Stomach (tissue), 4 donors: ENCODE results near the gene GSTM2.

Experiments
- EP300 ChIP-seq: sonication (generic); formaldehyde crosslinking; IDR thresholded peaks from one replicate; pipeline ENCODE4 v1.6.1; 2017; ENCODE audit warnings: antibody characterized with exemption
- TF ChIP-seq, protein P1 (sequence below), 7 experiments: fragments of 450-650 bp in 4 of 7; fragments of 200-600 bp in 3 of 7; sonication (generic) in 3 of 7; IDR thresholded peaks; one replicate each; pipeline ENCODE4 v1.5.1; 2016 to 2019; ENCODE audit warnings: antibody characterized with exemption in 7 of 7, control low read depth in 2 of 7, mild to moderate bottlenecking in 1 of 7

DNA sequence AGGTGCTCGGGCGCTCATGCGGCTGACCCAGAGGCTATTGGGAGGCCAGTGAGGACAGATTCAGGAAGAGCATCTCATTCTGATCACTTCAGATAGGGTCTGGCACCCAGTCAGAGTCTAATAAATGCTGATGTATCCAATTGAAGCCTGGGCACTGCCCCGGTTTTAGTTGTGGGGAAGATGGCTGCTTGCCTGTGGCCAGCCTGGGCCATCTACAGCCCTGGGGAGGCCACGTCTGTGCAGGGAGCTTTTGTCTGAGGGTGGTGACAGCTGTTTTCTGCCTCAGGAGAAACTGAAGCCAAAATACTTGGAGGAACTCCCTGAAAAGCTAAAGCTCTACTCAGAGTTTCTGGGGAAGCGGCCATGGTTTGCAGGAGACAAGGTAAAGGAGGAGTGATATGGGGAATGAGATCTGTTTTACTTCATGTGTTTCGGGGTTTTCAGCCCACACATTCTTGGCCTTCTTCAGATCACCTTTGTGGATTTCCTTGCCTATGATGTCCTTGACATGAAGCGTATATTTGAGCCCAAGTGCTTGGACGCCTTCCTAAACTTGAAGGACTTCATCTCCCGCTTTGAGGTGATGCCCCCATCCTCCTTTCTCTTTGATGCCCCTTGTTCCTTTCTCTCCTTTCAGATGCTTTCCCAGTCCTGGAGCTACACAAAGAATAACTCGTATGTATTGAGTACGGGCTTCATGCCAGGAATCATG lies 47.0 kb downstream of the GSTM2 start:
- TF ChIP-seq EP300, result no peak
- TF ChIP-seq, protein P1, sequence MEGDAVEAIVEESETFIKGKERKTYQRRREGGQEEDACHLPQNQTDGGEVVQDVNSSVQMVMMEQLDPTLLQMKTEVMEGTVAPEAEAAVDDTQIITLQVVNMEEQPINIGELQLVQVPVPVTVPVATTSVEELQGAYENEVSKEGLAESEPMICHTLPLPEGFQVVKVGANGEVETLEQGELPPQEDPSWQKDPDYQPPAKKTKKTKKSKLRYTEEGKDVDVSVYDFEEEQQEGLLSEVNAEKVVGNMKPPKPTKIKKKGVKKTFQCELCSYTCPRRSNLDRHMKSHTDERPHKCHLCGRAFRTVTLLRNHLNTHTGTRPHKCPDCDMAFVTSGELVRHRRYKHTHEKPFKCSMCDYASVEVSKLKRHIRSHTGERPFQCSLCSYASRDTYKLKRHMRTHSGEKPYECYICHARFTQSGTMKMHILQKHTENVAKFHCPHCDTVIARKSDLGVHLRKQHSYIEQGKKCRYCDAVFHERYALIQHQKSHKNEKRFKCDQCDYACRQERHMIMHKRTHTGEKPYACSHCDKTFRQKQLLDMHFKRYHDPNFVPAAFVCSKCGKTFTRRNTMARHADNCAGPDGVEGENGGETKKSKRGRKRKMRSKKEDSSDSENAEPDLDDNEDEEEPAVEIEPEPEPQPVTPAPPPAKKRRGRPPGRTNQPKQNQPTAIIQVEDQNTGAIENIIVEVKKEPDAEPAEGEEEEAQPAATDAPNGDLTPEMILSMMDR (IDR thresholded peaks at IDR 0.05), result no peak
